Measurements from ENCODE around the gene TSPAN5.

Gene TSPAN5

GRCh38 chr4:98434816-98435215, 223.6 kb downstream of the TSPAN5 start:
- no peak for DNase-seq

GRCh38 chr4:98433691-98434090, 224.7 kb downstream of the TSPAN5 start:
- no peak for DNase-seq

- DNase-seq, result no peak
Observed at GRCh38 chr4:98430708-98431403, 227.6 kb downstream of the TSPAN5 start.

- no peak for DNase-seq
Observed at GRCh38 chr4:98423009-98423408, 235.4 kb downstream of the TSPAN5 start.

GRCh38 chr4:98421111-98421510, 237.3 kb downstream of the TSPAN5 start:
- no peak for DNase-seq
